Non-pigmented ciliary epithelial cell (primary cell): ENCODE data around the gene GALNT14.

ENCODE experiments used
- DNase-seq: peaks from one replicate; pipeline ENCODE4 v3.0.0-alpha.2; 2010; ENCODE audit warnings: low read depth

Gene GALNT14

DNA sequence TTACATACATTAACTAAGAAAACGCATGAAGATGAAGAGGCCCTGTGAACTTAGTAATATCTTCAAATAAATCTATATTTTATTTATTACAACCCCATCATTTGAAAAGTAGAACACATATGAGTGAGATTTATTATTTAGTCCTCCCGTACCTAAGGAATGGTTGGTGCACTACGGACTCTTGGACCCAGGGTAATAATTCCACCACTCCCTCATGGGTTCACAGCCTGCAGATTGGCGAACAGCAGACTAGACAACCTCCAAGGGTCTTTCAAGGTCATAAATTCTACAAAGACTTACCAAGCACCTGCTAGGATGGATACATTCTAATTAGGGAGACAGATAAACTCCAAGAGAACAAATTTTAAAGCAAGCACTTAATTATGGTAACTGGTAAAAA lies 51.6 kb downstream of the GALNT14 start:
- no peak for DNase-seq

- DNase-seq, result no peak
Measured at GRCh38 chr2:31083234-31083993, 54.8 kb downstream of the GALNT14 start.

DNA sequence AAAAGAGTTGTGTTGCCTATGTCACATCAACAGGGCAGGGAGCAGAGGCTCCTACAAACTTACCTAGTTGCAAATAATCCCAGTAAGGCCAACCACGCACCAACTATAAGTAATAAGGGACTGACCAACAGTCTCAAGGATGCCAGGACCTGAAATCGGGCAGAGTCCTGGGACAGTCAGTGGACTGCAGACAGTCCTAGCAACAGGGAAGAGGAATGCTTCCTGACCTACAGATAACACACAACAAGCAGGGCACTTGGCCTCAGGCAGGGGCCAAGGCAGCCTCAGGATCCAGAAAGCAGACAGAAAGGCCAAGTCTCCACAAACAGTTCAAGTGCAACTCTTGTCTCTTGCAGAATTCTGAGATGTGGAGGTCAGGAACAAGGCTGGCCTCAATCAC lies 56.2 kb downstream of the GALNT14 start:
- DNase-seq, result no peak

- DNase-seq, result no peak
Measured at GRCh38 chr2:31081492-31081891, 56.7 kb downstream of the GALNT14 start.

DNA sequence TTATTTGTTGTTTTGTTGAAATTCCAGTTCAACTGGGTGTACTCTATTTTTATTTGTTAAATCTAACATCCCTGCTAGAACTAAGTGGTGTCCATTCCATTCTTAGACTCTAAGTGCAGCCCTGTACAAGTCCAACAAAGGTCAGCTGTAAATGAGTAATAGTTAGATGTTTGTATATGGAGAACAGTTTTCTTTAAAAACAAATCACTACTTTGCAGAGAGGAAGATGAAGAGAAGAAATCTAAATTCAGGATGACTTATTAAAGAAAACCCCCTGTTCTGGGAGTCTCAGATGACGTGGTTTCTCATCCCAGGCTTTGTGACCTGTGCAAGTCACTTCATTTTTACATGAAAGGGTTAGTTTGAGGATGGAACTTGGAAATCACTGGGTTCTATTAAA lies 57.9 kb downstream of the GALNT14 start:
- DNase-seq, result no peak

- no peak for DNase-seq
Measured at GRCh38 chr2:31079665-31080064, 58.6 kb downstream of the GALNT14 start.

DNA sequence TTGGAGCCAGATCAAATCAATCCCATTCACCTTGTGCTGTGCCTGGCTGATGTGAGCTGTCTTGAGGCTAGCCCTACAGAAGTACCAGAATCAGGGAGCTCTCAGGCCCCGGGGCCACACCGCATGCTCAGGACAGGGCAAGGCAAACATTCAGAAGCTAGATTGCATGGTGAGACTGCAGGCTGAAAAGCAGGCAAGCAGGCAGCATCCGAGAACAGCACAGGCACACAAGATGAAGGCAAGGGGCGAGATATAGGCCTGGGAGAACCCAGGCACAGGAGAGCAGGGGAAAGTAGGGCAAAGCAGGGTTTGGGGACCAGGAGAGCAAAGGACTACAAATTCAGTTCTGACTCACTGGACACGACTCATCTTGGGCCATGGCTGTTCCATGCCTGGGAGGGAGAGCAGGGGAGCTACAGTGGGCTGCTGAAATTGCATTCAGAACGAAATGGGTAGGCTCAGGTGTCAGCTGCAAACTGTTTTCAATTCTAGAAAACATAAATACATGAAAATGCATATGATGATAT lies 59.6 kb downstream of the GALNT14 start:
- DNase-seq, result no peak

GRCh38 chr2:31078011-31078410 lies 60.2 kb downstream of the GALNT14 start:
- DNase-seq, result no peak

DNA sequence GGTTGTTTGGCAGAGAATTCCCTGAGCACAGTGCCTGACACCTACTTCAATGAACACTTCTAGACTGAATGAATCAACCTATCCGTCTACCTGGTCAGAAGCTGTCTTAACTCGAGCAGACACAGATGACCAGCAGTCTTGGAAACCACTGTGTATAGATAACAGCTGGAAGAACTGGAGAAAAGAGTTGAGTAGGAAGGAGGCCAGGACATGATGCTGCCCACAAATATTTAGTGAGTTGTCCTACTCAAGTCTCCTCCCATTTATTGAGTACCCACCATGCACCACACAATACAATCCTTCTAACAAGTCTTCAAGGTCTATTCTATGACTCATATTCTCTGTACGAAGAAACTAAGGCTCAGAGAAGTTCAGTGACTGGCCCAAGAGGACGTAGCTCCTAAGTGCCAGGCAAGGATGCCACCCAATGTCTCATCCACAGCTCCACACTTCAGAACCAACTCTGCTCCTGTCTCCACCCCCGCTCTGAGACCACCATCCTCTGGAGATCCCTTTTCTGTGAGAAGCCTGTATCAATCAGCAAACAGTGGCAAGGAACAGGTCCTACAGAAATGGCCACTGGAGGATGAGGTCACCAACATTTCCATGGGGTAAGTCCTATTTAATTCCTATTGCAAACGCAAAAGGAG lies 62.2 kb downstream of the GALNT14 start:
- peak; percentile 14 for DNase-seq

DNA sequence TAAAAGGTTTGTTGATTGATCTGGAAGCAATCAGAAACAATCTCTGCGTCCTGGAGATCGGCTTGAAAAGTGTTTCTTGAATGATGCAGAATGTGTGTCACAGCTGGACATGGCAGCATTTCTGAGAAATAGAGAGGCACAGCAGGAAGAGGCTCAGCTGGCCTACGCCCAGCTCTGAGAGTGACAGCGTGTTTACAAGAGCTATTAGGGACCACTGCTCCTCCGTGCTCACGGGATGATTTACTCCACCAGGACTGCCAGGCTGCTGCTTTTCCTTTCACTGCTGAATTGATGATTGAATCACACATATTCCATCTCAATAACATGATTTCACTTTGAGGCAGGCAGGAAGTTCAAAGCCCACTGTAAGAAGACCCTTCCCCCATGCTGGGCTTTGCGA lies 62.8 kb downstream of the GALNT14 start:
- DNase-seq, result no peak

DNA sequence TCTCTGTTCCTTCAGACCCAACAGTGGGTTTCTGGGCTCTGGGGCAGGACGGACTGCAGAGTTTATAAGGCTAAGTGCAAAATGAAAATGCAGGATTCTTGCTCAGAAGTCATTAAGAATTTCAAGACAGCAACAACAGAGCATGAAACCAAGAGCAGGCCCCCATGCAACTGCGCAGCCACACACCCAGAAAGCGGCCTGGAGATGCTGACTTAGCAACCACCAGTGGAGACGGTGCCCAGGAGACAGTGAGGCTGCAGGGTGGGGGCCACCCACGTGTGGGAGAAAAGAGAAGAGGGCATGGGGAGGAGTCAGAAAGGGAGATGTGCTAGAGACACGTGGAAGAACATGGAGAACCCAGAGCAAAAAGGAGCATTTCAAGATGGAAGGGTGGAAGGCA lies 66.5 kb downstream of the GALNT14 start:
- DNase-seq, result no peak

GRCh38 chr2:31070339-31071125 lies 67.7 kb downstream of the GALNT14 start:
- DNase-seq, result no peak

GRCh38 chr2:31069643-31070325 lies 68.5 kb downstream of the GALNT14 start:
- no peak for DNase-seq

DNA sequence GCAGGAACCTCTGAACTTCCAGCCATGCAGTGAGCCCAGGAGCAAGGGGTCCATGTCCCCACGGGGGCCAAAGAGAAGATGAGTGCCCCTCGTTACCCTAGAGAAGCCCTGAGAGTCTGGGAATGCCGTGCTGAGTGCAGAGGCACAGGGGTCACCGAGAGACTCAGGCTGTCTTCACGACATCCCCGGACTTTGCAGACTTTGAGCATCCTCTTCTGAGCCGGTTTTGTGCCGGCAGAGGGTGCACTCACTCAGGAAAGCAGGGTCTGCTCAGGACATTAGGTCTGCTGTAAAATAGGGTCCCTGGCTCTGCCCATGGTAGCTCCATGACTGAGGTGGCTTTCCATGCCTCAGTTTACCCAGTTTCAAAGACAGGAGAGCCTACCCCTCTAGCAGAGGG lies 71.0 kb downstream of the GALNT14 start:
- no peak for DNase-seq

GRCh38 chr2:31066551-31066950 lies 71.7 kb downstream of the GALNT14 start:
- no peak for DNase-seq

DNA sequence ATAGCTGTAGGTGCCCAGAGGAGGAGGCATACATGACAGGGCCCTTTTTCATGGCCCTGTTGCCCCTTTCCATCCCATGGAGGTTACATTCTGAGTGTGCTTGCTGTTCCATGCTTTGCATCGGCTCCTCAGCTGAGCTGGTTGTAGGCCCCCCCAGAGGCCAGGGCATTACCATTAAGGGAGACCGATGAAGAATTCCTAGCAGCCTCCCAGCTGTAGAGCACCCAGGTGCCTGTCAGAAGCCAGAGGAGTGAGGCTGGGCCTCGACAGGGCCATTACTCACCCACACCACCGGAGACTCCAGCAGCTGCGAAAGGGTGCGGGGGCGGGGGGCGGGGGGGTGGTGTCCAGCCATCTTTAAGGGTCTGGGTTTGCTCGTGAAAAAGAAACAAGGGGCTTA lies 72.2 kb downstream of the GALNT14 start:
- no peak for DNase-seq

DNA sequence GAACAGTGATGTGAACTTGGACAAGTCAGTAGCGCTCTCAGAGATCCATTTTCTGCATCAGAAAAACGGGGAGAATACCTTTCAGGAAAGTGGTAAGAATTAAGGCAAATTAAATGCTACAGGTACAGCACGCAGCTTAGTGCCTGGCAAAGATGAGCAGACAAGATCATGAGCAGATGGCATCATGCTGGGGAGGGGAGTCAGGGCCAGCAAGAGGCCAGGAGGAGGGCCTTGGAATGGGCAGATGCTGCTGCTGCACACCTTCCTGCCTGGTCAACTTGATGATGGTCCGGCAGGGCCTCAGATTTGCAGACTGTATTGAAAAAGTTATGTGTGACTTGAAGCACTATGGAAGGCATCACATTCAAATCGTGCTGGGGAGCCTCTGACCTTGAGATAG lies 72.9 kb downstream of the GALNT14 start:
- no peak for DNase-seq

DNA sequence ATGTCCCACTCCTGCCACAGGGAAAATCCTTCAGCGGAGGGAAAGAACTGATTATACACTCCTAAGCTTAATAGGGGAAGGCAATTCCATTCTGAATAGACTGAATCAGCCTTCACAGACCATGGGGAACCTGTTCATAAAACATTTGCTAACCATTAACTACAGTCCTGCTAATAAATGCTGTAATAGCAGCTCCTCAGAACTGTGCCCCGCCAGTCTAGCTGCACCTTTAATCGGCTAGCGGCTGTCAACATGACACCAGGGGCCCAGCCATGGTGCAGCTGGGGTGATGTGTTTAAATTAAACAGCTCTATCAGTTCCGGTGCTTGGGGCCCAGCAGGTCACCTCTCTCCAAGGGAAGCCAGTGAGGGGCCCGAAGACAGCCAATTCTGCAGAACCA lies 77.8 kb downstream of the GALNT14 start:
- no peak for DNase-seq

DNA sequence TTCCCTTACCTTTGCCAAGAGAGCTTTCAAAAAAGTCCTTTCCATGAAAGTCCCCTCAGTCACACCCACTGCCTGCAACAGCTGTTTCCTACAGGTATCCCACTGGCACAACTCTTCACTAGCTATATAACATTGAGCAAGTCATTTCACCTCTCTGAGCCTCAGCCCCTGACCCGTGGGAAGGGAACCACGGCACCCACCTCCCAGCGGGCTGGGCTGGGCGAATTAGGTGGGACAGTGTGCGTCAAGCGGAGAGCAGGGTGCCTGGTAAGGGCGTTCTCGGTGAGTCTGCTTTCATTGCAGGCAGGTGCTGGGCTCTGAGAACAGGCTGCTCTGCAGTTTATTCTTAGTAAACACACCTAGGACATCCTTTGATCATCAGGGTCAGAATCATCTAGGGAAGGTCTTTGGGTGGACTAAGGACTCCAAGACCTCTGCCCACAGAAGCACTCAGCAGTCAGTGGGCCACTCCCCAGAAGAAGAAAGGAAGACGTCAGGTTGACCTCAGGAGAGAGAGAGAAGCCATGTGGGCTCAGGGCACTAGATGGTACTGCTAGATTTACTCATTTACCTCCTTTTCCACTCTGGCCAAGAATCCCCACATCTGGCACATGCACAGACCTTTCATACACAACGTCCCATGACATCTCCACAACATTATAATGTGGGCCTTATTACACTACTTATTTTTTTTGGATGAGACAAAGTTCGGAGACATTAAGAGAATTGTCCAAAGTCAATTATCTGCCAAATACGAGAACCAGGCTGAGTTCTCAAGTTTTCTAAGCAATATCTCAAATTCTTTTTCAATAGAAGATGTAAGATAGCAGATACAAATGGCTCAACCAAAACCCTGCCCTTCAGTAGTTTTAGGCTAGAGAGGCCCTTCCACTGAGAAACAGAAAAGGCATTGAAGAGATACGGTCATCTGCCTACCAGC lies 79.9 kb downstream of the GALNT14 start:
- no peak for DNase-seq

DNA sequence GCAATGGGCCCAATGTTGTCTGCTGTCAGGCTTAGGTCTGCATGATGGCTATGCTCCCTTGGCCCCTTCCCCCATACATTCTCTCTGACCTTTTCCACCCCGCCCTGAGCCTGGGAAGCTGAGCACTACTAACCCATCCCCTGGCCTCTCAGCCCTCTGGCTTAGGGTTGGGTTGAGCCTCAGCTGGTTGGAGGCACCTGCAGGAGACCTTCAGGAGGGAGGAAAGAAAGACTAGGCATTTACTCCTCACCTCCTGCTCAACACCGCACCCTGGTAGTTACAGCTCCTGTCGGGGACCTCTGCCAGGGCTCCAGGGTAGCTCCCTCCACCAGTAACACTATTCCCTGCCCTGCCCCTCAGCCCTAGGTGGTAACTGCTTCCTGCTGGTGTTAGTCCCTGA lies 80.5 kb downstream of the GALNT14 start:
- no peak for DNase-seq

DNA sequence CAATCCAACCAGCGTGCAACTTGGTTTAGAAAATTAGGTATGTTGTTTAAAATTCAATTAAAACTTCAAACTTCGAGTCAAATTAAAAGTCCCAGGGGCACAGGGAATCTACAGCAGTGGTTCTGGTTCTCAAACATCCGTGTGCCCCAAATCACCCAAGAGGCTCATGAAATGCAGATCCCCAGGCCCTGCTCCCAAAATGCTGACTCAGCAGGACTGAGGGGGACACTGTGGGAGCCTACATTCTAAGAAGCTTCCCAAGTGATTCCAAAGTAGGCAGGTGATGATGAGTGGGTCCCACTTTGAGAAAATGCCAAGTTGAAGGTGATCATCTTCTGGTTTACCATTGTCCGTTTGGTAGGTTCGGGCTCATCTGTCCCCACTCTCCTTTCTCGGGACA lies 82.3 kb downstream of the GALNT14 start:
- no peak for DNase-seq
